Stromal cell of bone marrow (primary cell): ENCODE data around the gene GABRP.
"Not testable (repeated sequence)": the region's sequence is repeated elsewhere in the genome, so short reads cannot be mapped to it uniquely, and the experiment has no call there.

Experiments
- DNase-seq: peaks from one replicate; pipeline ENCODE4 v3.0.0-alpha.2; 2012; ENCODE audit warnings: low read depth

GABRP gene

DNA sequence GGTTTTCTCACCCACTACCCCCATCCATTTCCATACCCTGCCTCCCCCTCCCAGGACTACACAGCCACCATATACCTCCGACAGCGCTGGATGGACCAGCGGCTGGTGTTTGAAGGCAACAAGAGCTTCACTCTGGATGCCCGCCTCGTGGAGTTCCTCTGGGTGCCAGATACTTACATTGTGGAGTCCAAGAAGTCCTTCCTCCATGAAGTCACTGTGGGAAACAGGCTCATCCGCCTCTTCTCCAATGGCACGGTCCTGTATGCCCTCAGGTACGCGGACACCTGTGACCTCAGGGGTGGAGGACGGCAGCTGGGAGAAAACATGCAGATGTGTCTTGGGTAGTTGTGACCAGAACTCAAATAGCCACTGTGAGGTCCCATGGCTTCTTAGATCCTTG, 11.6 kb downstream of the GABRP start:
- no peak for DNase-seq

DNA sequence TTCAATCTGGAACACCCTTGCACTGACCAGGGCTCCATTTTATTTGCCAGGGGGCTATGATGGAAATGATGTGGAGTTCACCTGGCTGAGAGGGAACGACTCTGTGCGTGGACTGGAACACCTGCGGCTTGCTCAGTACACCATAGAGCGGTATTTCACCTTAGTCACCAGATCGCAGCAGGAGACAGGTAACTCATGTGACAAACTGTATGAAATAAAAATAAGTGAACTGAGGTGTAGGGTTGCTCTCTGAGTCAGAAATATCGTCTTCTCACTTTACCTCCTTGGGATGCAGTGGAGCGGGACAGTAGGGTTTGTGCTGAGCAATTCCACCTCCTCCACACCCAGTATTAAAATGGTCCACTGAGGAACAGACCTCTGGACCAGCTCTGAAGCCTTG, 22.1 kb downstream of the GABRP start:
- no peak for DNase-seq

DNA sequence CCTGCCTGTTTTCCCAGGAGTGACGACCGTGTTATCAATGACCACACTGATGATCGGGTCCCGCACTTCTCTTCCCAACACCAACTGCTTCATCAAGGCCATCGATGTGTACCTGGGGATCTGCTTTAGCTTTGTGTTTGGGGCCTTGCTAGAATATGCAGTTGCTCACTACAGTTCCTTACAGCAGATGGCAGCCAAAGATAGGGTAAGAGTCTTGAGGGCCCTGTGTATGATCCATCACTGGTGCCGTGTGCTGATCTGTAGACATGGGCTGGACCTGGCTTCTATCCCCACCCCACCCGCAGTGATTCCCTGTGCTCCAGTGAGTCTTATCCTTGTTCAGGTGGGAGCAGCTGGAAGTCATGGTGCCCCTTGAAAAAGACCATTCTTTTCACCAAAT, 26.0 kb downstream of the GABRP start:
- DNase-seq, result peak; percentile 28

- no peak for DNase-seq
Observed at GRCh38 chr5:170811719-170812118, 28.2 kb downstream of the GABRP start.

DNA sequence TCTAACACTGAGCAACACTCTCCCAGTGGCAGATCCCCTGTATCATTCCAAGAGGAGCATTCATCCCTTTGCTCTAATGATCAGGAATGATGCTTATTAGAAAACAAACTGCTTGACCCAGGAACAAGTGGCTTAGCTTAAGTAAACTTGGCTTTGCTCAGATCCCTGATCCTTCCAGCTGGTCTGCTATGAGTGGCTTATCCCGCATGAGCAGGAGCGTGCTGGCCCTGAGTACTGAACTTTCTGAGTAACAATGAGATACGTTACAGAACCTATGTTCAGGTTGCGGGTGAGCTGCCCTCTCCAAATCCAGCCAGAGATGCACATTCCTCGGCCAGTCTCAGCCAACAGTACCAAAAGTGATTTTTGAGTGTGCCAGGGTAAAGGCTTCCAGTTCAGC, 29.7 kb downstream of the GABRP start:
- DNase-seq, result no peak

GRCh38 chr5:170817195-170817594, 33.7 kb downstream of the GABRP start:
- no peak for DNase-seq

GRCh38 chr5:170818232-170818631, 34.7 kb downstream of the GABRP start:
- peak; percentile 38 for DNase-seq

GRCh38 chr5:170819824-170820223, 36.3 kb downstream of the GABRP start:
- DNase-seq, result no peak

DNA sequence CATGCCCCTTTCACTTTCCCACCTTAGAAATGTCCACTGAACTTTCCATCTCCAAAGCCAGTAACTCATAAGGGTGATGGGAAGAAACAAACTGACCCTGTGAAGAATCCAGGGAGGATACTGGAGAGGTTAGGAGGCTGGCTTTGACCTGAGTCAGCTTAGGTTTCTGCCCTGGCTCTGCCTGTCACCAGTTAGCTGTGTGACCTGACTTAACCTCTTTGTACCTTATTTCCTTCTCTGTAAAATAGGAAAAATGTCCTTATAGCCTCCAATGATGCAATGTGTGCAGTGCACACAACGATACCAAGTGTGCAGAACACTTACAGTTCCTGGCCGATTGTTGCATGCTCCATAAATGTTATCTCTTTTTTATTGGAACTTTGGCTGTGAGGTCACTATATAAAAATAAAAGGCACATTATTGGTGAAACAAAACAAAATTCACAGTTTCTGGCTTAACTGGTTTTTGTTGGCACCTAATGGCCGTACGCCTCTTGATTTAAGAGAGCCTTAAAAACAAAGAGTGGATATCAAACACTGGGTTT, 37.8 kb downstream of the GABRP start:
- DNase-seq, result no peak

DNA sequence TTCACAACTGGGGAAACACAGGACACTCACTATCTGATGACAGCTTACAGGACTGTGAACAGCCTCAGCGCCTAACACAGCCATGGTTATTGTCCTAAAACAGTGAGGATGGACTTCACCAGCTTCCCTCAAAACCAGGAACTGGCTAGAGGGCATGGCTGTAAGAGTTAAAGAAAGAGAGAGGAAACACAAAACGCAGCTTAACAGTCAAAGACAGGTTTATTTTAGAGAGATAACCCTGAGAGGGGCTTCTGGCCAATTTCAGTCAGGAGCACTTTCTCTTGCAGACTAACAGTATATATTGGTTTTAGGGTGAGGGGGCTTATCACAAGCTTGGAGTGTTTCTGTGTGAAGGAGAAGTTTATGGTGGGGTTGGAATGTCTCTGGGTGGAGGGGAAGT, 42.6 kb downstream of the GABRP start:
- no peak for DNase-seq

- no peak for DNase-seq
Observed at GRCh38 chr5:170832241-170832640, 48.7 kb downstream of the GABRP start.

GRCh38 chr5:170833981-170834380, 50.5 kb downstream of the GABRP start:
- not testable (repeated sequence) for DNase-seq

- DNase-seq, result no peak
Observed at GRCh38 chr5:170836226-170836625, 52.7 kb downstream of the GABRP start.

- no peak for DNase-seq
Observed at GRCh38 chr5:170843870-170844269, 60.3 kb downstream of the GABRP start.

- no peak for DNase-seq
Observed at GRCh38 chr5:170844651-170845050, 61.1 kb downstream of the GABRP start.

DNA sequence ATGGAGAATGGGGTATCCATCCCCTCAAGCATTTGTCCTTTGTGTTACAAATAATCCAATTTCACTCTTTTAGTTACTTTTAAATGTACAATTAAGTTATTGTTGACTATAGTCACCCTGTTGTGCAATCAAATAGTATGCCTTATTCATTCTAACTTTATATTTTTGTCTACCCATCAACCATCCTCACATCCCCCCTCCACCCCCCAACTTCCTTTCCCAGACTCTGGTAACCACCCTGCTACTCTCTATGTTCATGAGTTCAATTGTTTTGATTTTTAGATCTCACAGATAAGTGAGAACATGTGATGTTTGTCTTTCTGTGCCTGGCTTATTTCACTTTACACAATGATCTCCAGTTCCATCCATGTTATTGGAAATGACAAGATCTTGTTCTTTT, 62.9 kb downstream of the GABRP start:
- DNase-seq, result no peak

DNA sequence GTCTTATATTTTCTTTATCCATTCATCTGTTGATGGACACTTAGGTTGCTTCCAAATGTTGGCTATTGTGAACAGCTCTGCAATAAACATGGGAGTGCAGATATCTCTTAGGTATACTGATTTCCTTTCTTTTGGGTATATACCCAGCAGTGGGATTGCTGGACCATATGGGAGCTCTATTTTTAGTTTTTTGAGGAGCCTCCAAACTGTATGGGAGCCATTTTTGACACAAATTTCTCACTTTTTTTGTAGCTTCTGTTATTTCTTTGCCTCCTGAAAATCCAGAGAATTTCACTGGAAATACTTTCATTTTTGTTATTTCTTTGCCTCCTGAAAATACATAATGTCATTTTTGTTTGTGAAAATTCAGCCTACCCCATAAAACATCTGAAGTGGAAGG, 63.3 kb downstream of the GABRP start:
- no peak for DNase-seq

- DNase-seq, result no peak
Observed at GRCh38 chr5:170848033-170848432, 64.5 kb downstream of the GABRP start.

- no peak for DNase-seq
Observed at GRCh38 chr5:170849374-170849773, 65.8 kb downstream of the GABRP start.

- no peak for DNase-seq
Observed at GRCh38 chr5:170854566-170854965, 71.0 kb downstream of the GABRP start.

DNA sequence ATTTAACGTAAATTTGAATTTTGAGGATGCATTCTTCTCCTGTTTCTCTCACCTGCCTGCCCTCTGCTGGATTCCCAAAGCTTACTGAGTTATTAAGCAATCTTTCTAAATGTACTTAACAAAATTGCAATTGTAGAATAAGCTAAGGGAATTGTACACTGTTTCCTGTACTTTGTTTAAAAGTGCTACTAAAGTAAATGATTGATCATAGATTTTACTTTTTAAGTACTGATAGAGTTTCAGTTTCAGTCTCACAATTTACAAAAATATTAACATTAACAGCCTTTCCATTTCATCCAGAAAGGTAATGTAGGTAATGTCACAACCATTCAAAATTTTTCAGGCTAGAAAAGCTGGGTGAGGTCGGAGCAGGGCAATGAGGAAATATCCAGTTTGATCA, 73.5 kb downstream of the GABRP start:
- DNase-seq, result no peak

DNA sequence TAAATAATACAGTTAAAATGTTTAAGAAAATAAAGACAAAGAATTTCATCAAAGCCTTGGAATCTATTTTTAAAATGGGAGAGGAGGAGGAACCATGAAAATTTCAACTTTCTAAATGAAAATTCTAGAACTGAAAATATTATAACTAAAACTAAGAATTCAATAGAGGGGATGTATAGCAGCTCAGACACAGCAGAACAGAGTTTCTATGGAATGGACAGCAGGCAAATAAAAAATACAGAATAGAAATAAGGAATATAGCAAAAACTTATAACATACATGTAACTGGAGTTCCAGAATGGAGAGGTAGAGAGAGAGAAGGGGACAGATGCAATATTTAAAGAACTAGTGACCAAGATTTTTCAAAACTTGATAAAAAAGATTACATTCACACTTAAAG, 76.9 kb downstream of the GABRP start:
- DNase-seq, result no peak

- DNase-seq, result no peak
Observed at GRCh38 chr5:170860818-170861666, 77.5 kb downstream of the GABRP start.

GRCh38 chr5:170861667-170861916, 78.1 kb downstream of the GABRP start:
- no peak for DNase-seq
